DLD1 (cell line): Measurements from ENCODE around the gene ARPIN.

Source experiments
- in situ Hi-C: cut with HindIII; loops from 2 replicates; pipeline ENCODE4 v1.10.0; 2017; ENCODE audit warnings: low sequenced_read_pairs

Gene ARPIN

DNA sequence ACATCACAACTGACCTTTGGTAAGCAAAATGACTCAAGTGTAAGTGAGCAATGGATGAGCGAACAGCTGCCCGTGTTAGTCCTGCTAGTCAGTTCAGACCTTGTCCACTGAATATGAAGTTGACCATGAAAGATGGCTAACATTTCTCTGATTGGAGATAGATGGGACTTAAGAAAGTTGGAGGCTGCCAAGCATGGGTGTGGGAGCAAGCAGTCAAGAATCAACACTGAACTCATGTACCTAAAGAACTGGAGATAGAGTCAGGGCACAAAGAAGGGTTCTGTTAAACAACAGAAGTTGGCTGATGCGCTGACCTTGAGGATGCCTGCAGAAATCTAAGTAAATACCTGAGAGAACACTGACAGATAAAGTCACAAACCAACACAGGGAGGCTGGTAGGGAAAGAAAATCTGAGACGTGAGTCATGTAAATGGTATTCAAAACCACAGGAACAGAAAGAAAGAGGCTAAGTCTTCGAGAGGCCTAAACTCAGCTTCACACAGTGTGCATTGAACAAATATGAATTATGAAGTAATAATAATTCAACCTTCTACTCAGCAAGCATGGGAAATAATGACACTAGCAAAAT lies 67.4 kb downstream of the ARPIN start:
- in situ Hi-C loops = no loop called here
